Measurements from ENCODE around the gene SLC1A3. TPM values are rescaled to one million over a fixed set of nuclear protein-coding genes. Genes with fewer than 3 reads are reported as not detected.

SLC1A3 gene
- total RNA-seq, 1 donor from 2014 or later = 43.5 TPM

DNA sequence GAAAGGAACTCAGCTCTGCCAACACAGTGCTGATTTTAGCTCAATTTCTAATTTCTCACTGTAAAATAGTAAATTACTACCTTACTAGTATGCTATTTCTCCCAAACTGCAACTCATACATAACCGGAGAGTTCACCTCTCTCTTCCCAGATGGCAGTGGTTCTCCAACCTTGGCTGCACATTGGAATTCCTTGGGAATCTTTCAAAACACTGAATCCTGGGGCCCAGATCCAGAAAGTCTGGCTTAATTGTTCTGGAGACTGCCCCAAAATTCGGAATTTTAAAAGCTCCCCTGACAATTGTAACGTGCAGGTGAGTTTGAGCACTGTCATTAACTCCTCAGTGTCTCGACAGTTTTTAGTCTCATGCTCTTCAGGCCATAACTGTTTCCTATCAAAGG is 100.3 kb downstream of the SLC1A3 start:
- no peaks in the 10 kb centered on the region for H3K9me3 ChIP-seq
- DNase-seq (no peak), ATAC-seq (no peak)
- no peaks in the 10 kb centered on the region for H3K36me3 ChIP-seq
- no peak overlapping the region for H3K27ac ChIP-seq
- no peaks in the 10 kb centered on the region for H3K27me3 ChIP-seq
- H3K4me1 ChIP-seq = peaks cover 16% of the 10 kb centered on the region
- intact Hi-C loops (cut with DNase I) = no loop called here
- H3K4me3 ChIP-seq = no peak overlapping the region
- TF ChIP-seq, protein P1, sequence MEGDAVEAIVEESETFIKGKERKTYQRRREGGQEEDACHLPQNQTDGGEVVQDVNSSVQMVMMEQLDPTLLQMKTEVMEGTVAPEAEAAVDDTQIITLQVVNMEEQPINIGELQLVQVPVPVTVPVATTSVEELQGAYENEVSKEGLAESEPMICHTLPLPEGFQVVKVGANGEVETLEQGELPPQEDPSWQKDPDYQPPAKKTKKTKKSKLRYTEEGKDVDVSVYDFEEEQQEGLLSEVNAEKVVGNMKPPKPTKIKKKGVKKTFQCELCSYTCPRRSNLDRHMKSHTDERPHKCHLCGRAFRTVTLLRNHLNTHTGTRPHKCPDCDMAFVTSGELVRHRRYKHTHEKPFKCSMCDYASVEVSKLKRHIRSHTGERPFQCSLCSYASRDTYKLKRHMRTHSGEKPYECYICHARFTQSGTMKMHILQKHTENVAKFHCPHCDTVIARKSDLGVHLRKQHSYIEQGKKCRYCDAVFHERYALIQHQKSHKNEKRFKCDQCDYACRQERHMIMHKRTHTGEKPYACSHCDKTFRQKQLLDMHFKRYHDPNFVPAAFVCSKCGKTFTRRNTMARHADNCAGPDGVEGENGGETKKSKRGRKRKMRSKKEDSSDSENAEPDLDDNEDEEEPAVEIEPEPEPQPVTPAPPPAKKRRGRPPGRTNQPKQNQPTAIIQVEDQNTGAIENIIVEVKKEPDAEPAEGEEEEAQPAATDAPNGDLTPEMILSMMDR (IDR thresholded peaks at IDR 0.05) = no peak

DNA sequence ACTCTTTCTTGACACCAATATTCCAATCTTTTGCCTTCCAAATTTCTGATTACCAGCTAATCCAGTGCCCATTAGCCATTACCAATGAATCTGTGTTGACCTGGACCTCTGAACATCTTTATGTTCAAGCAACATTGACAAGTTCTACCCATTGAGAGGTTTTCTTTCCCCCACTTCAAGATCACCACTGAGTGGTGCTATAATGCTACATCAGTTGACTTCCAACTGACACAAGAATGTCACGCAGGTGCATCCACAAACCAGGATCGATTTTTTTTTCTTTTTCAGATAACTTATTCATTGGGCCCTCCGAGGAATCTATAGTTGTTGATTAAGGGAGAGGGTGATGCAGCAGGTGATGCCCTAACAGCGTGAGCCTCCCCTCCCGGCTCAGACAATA is 102.6 kb downstream of the SLC1A3 start:
- no peak for DNase-seq
- ATAC-seq = no peak
- H3K9me3 ChIP-seq = no peaks in the 10 kb centered on the region
- H3K36me3 ChIP-seq = no peaks in the 10 kb centered on the region
- H3K4me1 ChIP-seq = no peaks in the 10 kb centered on the region
- no peaks in the 10 kb centered on the region for H3K27me3 ChIP-seq
- intact Hi-C loops (cut with DNase I) = no loop called here
- TF ChIP-seq, protein P1 (IDR thresholded peaks at IDR 0.05) = no peak
- no peak overlapping the region for H3K4me3 ChIP-seq
- no peak overlapping the region for H3K27ac ChIP-seq

DNA sequence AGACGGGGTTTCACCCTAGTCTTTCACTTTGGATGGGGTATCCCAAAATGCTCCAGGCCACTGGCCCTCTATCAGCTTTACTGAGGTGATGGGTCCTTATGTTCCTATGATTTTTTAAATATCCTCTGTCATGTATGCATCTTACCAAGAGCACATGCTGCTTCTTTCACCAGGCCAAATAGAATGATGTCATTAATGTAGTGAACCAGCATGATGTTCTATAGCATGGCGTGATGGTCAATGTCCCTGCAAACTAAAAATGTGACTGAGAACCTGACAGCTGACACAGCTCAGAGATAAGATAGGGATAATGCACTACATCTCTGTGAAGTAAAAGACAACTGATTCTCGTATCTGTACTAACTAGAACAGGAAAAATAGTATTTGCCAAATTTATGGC is 103.6 kb downstream of the SLC1A3 start:
- no peak for ATAC-seq
- H3K9me3 ChIP-seq = no peaks in the 10 kb centered on the region
- no peak for DNase-seq
- TF ChIP-seq, protein P1 (IDR thresholded peaks at IDR 0.05) = no peak
- H3K27me3 ChIP-seq = no peaks in the 10 kb centered on the region
- H3K27ac ChIP-seq = no peak overlapping the region
- no peaks in the 10 kb centered on the region for H3K36me3 ChIP-seq
- intact Hi-C loops (cut with DNase I) = no loop called here
- H3K4me3 ChIP-seq = no peak overlapping the region
- no peaks in the 10 kb centered on the region for H3K4me1 ChIP-seq

GRCh38 chr5:36712706-36713105 is 106.3 kb downstream of the SLC1A3 start:
- DNase-seq = no peak
- no peak overlapping the region for H3K27ac ChIP-seq
- intact Hi-C loops (cut with DNase I) = no loop called here
- H3K4me3 ChIP-seq = no peak overlapping the region
- TF ChIP-seq, protein P1 (IDR thresholded peaks at IDR 0.05) = no peak
- no peaks in the 10 kb centered on the region for H3K4me1 ChIP-seq
- peak; percentile 70 for ATAC-seq
- no peaks in the 10 kb centered on the region for H3K9me3 ChIP-seq
- no peaks in the 10 kb centered on the region for H3K36me3 ChIP-seq
- no peaks in the 10 kb centered on the region for H3K27me3 ChIP-seq

- TF ChIP-seq, protein P1 (IDR thresholded peaks at IDR 0.05) = no peak
- H3K4me3 ChIP-seq = no peak overlapping the region
- intact Hi-C loops (cut with DNase I) = no loop called here
- H3K27me3 ChIP-seq = no peaks in the 10 kb centered on the region
- no peaks in the 10 kb centered on the region for H3K36me3 ChIP-seq
- H3K9me3 ChIP-seq = no peaks in the 10 kb centered on the region
- no peak for ATAC-seq
- no peak overlapping the region for H3K27ac ChIP-seq
- no peak for DNase-seq
- no peaks in the 10 kb centered on the region for H3K4me1 ChIP-seq
These were observed 107.1 kb downstream of the SLC1A3 start for GRCh38 chr5:36713541-36713940.

DNA sequence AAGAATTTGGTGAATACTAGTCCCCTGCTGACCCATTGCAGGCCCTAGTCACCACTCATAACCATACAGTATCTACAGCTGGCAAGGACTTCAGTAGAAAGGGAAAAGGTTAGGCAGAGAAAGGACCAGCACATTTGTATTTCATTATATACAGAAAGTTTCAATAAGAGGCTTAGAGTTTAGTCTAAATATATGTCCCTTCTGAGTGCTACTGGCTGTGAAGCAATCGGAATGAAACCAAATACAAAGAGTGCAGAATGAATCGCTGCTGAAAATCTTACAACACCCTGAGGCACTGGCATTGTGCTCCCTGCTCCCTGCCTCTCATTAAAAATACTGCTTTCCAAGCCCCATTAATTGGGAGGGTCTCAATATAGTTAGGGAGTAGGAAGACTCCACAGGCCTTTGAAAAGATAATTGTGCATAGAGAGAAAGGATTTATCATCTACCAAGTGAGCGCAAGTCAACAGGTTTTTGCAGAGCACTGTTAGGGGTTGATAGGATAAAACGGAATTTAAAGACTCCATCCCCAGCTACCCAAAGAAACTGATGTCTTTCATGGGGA is 110.8 kb downstream of the SLC1A3 start:
- Histone ChIP-seq H3K36me3 (no peaks in the 10 kb centered on the region), H3K4me3 (no peak overlapping the region), H3K4me1 (no peaks in the 10 kb centered on the region), H3K27me3 (no peaks in the 10 kb centered on the region), H3K27ac (no peak overlapping the region), H3K9me3 (no peaks in the 10 kb centered on the region)
- DNase-seq (no peak), ATAC-seq (no peak)
- intact Hi-C loops (cut with DNase I) = no loop called here
- TF ChIP-seq, protein P1 (IDR thresholded peaks at IDR 0.05) = no peak

Measured in upper lobe of right lung (tissue), 1 donor.